WTC11 (cell line): ENCODE measurements around the gene ABCF2. TPM values are rescaled to one million over a fixed set of nuclear protein-coding genes. Genes with fewer than 3 reads are reported as not detected.
A peak's percentile ranks its signal among the peaks of the same experiment; 100 is the strongest.

Experiments used
- ATAC-seq: fragments of 200-7000 bp; cut with Tn5 transposase; 2 replicates; pipeline ENCODE4 v1.10.0; 2021; ENCODE audit warnings: mild to moderate bottlenecking, moderate library complexity
- CTCF ChIA-PET: fragments of 300-600 bp; sonication (Branson Sonifier 250); formaldehyde crosslinking; loops from one replicate; lab custom pipeline; 2021; ENCODE audit warnings: antibody characterized with exemption; lab: Charles Lee
- POLR2A ChIA-PET: fragments of 350-600 bp; sonication (Branson Sonifier 250); formaldehyde crosslinking; loops from one replicate; lab custom pipeline; 2021; ENCODE audit warnings: antibody characterized with exemption; lab: Charles Lee
- DNase-seq: peaks from one replicate; pipeline ENCODE4 v3.0.0; 2021; ENCODE audit warnings: low spot score
- H3K27ac Mint-ChIP-seq: 2 replicates; pipeline ENCODE4 v1.8.0; 2021; ENCODE audit warnings: mixed read lengths
- H3K27me3 Mint-ChIP-seq: 2 replicates; pipeline ENCODE4 v1.8.0; 2021; ENCODE audit warnings: low read depth, mild to moderate bottlenecking, moderate library complexity, mixed read lengths
- H3K36me3 Mint-ChIP-seq: 2 replicates; pipeline ENCODE4 v1.8.0; 2021; ENCODE audit warnings: mixed read lengths
- H3K4me1 Mint-ChIP-seq: 2 replicates; pipeline ENCODE4 v1.8.0; 2022; ENCODE audit warnings: mixed read lengths
- H3K4me3 Mint-ChIP-seq: 2 replicates; pipeline ENCODE4 v1.8.0; 2021; ENCODE audit warnings: mild to moderate bottlenecking, moderate library complexity, mixed read lengths
- H3K9me3 Mint-ChIP-seq: 2 replicates; pipeline ENCODE4 v1.8.0; 2021; ENCODE audit warnings: mixed read lengths
- AFF4 ChIP-seq: sonication (generic); formaldehyde crosslinking; IDR thresholded peaks from 2 replicates; pipeline ENCODE4 v1.8.1; 2023; ENCODE audit warnings: mild to moderate bottlenecking, missing genetic modification reagents, borderline replicate concordance
- ATF3 ChIP-seq: sonication (generic); formaldehyde crosslinking; conservative IDR thresholded peaks from 2 replicates; pipeline ENCODE4 v1.8.1; 2022; ENCODE audit warnings: mild to moderate bottlenecking, missing genetic modification reagents
- ATF6 ChIP-seq: sonication (generic); formaldehyde crosslinking; IDR thresholded peaks from 2 replicates; pipeline ENCODE4 v1.8.1; 2023; ENCODE audit warnings: mild to moderate bottlenecking, missing genetic modification reagents
- CBFB ChIP-seq: sonication (generic); formaldehyde crosslinking; IDR thresholded peaks from 2 replicates; pipeline ENCODE4 v1.8.1; 2022; ENCODE audit warnings: mild to moderate bottlenecking, low read depth, missing genetic modification reagents
- FOXK1 ChIP-seq: sonication (generic); formaldehyde crosslinking; IDR thresholded peaks from 2 replicates; pipeline ENCODE4 v1.8.0; 2022; ENCODE audit warnings: mild to moderate bottlenecking, moderate library complexity, missing genetic modification reagents
- IRF1 ChIP-seq: sonication (generic); formaldehyde crosslinking; IDR thresholded peaks from 2 replicates; pipeline ENCODE4 v1.8.0; 2023; ENCODE audit warnings: missing genetic modification reagents
- MLX ChIP-seq: sonication (generic); formaldehyde crosslinking; IDR thresholded peaks from 2 replicates; pipeline ENCODE4 v1.8.1; 2023; ENCODE audit warnings: mild to moderate bottlenecking, missing genetic modification reagents, moderate library complexity
- NFE2L1 ChIP-seq: sonication (generic); formaldehyde crosslinking; IDR thresholded peaks from 2 replicates; pipeline ENCODE4 v1.8.1; 2023; ENCODE audit warnings: missing genetic modification reagents
- NR2C2 ChIP-seq: sonication (generic); formaldehyde crosslinking; IDR thresholded peaks from 2 replicates; pipeline ENCODE4 v1.8.0; 2022; ENCODE audit warnings: mild to moderate bottlenecking, missing genetic modification reagents
- PRRX2 ChIP-seq: fragments of 250-450 bp; sonication (Bioruptor Pico); IDR thresholded peaks from 2 replicates; pipeline ENCODE4 v1.8.0; 2021; ENCODE audit warnings: mild to moderate bottlenecking
- RORB ChIP-seq: fragments of 250-450 bp; sonication (Bioruptor Pico); IDR thresholded peaks from 2 replicates; pipeline ENCODE4 v1.9.0; 2021; ENCODE audit warnings: mild to moderate bottlenecking
- TEAD1 ChIP-seq: sonication (generic); formaldehyde crosslinking; IDR thresholded peaks from 2 replicates; pipeline ENCODE4 v1.8.0; 2022; ENCODE audit warnings: mild to moderate bottlenecking, missing genetic modification reagents
- USF1 ChIP-seq: sonication (generic); formaldehyde crosslinking; IDR thresholded peaks from 2 replicates; pipeline ENCODE4 v1.8.0; 2022; ENCODE audit warnings: mild to moderate bottlenecking, missing genetic modification reagents
- ZNF425 ChIP-seq: fragments of 250-450 bp; sonication (Bioruptor Pico); conservative IDR thresholded peaks from 2 replicates; pipeline ENCODE4 v1.9.0; 2021; ENCODE audit warnings: mild to moderate bottlenecking
- ZNF671 ChIP-seq: fragments of 250-450 bp; sonication (Bioruptor Pico); IDR thresholded peaks from 2 replicates; pipeline ENCODE4 v1.8.0; 2021; ENCODE audit warnings: mild to moderate bottlenecking
- total RNA-seq: library from RNA; stranded (reverse); gene quantifications from 3 replicates; pipeline ENCODE4 v1.2.3, GENCODE V29; 2021

ABCF2 gene
- total RNA-seq, 1 experiment from 2014 or later, result 43.7 TPM

- no peak for TF ChIP-seq MLX
- no peak for TF ChIP-seq RORB (CRISPR knock-in tag)
- no peak for TF ChIP-seq PRRX2 (CRISPR knock-in tag)
- no peak for TF ChIP-seq TEAD1 (CRISPR knock-in tag)
- TF ChIP-seq ATF6 (CRISPR knock-in tag), result no peak
- no peak for TF ChIP-seq ZNF425
- no peak for TF ChIP-seq IRF1 (CRISPR knock-in tag)
- no peak for TF ChIP-seq NFE2L1
- no peak for TF ChIP-seq AFF4
- no peak for TF ChIP-seq ZNF671
- TF ChIP-seq FOXK1, result no peak
- Mint-ChIP-seq H3K36me3 (peaks cover 28% of the 10 kb centered on the region), H3K27ac (0 out of 2 replicates have a peak overlapping the region, but pooled peaks have one; percentile 37), H3K4me1 (peaks cover 12% of the 10 kb centered on the region), H3K4me3 (no peak overlapping the region), H3K27me3 (no peaks in the 10 kb centered on the region), H3K9me3 (no peaks in the 10 kb centered on the region)
- CTCF ChIA-PET, result interaction anchor here (0.8 to 3.1 kb wide), 13 partner anchors 12 to 149 kb away, joined by 3 to 24 read pairs (median 5); partner anchors contain the start of gene ABCF2
- POLR2A ChIA-PET, result interaction anchor here (0.6 to 1.0 kb wide), 2 partner anchors 16 to 28 kb away, joined by 3 to 4 read pairs; partner anchors contain the start of gene ABCF2
- peak; percentile 48 for ATAC-seq
- no peak for DNase-seq
Measured at GRCh38 chr7:151211155-151211772, 15.7 kb downstream of the ABCF2 start.

- POLR2A ChIA-PET, result interaction anchor here (1.0 kb wide), 1 partner anchor 17 kb away, joined by 4 read pairs; the partner anchor contains the start of gene ABCF2
- DNase-seq, result peak; percentile 53
- H3K9me3 Mint-ChIP-seq, result no peaks in the 10 kb centered on the region
- H3K36me3 Mint-ChIP-seq, result peaks cover 20% of the 10 kb centered on the region
- H3K27me3 Mint-ChIP-seq, result no peaks in the 10 kb centered on the region; the same call in 1 of the 2 replicates
- TF ChIP-seq NR2C2 (no peak), CBFB (CRISPR knock-in tag) (no peak), ATF3 (CRISPR knock-in tag) (no peak), USF1 (CRISPR knock-in tag) (no peak)
- H3K27ac Mint-ChIP-seq, result peak within 1 kb of the TSS; percentile 69; the same call in 1 of the 2 replicates
- H3K4me3 Mint-ChIP-seq, result no peak within 1 kb of the TSS
- H3K4me1 Mint-ChIP-seq, result peaks cover 12% of the 10 kb centered on the region
- CTCF ChIA-PET, result interaction anchor here (1.0 to 3.1 kb wide), 9 partner anchors 11 to 148 kb away, joined by 3 to 24 read pairs (median 7); partner anchors contain the start of gene ABCF2
- peak; percentile 66 for ATAC-seq
Measured at GRCh38 chr7:151210087-151210854, 16.7 kb downstream of the ABCF2 start, which contains the start of gene H2BK1. H2BK1 (minus strand) TSS chr7:151210488; CDS start chr7:151210318, 170 bp downstream.
